ENCODE data around the gene FAM20C. TPM values are rescaled to one million over a fixed set of nuclear protein-coding genes. Genes with fewer than 3 reads are reported as not detected.
A peak's percentile ranks its signal among the peaks of the same experiment; 100 is the strongest.

The FAM20C gene
- polyA plus RNA-seq, 1 experiment = 32.5 TPM

- H3K4me3 ChIP-seq (ENCODE audit: low read depth, low read length) = peak overlapping the region; percentile 64
- ChIA-PET POLR2A (interaction anchor here (1.0 kb wide), 1 partner anchor 18 kb away, joined by 12 read pairs; no protein-coding TSS in a partner anchor), CTCF (interaction anchor here (0.7 kb wide), 1 partner anchor 20 kb away, joined by 3 read pairs; no protein-coding TSS in a partner anchor)
- H3K36me3 ChIP-seq (ENCODE audit: control insufficient read depth, insufficient read depth, low read length) = no peaks in the 10 kb centered on the region
- DNase-seq (ENCODE audit: low read depth) = no peak
- TF ChIP-seq, protein P1, sequence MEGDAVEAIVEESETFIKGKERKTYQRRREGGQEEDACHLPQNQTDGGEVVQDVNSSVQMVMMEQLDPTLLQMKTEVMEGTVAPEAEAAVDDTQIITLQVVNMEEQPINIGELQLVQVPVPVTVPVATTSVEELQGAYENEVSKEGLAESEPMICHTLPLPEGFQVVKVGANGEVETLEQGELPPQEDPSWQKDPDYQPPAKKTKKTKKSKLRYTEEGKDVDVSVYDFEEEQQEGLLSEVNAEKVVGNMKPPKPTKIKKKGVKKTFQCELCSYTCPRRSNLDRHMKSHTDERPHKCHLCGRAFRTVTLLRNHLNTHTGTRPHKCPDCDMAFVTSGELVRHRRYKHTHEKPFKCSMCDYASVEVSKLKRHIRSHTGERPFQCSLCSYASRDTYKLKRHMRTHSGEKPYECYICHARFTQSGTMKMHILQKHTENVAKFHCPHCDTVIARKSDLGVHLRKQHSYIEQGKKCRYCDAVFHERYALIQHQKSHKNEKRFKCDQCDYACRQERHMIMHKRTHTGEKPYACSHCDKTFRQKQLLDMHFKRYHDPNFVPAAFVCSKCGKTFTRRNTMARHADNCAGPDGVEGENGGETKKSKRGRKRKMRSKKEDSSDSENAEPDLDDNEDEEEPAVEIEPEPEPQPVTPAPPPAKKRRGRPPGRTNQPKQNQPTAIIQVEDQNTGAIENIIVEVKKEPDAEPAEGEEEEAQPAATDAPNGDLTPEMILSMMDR (IDR thresholded peaks at IDR 0.05; ENCODE audit: insufficient read depth, low read depth, low read length) = no peak
- no peaks in the 10 kb centered on the region for H3K27me3 ChIP-seq (ENCODE audit: control insufficient read depth, insufficient read depth, low read length)
Observed at GRCh38 chr7:148543-148931, 43.8 kb upstream of the FAM20C start.

DNA sequence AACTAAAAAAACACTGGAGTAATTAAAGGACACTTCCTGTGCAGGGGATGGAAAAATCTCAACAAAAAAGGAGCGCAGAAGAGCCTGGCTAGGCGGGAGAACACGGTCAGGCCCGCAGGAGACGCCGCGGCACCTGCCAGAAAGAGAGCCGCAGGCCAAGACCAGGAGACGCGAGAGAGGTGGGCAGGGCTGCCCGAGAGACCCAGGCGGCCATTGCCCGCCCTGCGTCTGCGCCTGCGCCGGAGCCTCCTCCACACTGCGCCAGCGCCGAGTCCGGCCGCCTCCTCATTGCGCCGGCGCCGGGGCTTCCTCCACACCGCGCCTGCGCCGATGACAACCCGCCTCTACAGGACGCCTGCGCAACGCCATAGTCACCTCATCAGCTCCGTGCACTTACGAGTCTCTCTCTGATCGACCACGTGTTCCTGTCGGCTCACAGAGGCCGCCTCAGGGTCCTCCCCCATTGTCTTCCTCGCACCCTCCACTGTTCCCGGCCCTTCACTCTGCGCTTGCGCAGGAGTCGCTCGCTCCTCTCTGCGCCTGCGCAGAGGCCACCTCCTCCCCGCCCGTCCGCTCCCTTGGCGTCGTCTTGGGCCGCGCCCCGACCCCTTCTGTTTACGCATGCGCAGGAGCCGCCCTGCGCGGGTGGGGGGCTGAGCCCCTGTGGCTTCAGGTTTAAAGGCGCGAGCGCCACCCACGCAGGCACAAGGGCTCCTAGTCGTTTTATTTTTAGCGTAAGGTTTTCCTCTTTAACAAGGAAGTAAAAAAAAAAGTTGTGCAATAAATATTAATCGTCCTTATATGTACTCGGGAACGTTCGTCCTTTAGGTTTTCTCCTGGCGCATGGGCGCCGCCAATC, 43.2 kb upstream of the FAM20C start:
- TF ChIP-seq, protein P1 (IDR thresholded peaks at IDR 0.05; ENCODE audit: insufficient read depth, low read depth, low read length) = no peak
- no peaks in the 10 kb centered on the region for H3K27me3 ChIP-seq (ENCODE audit: control insufficient read depth, insufficient read depth, low read length)
- H3K36me3 ChIP-seq (ENCODE audit: control insufficient read depth, insufficient read depth, low read length) = no peaks in the 10 kb centered on the region
- peak overlapping the region; percentile 64 for H3K4me3 ChIP-seq (ENCODE audit: low read depth, low read length)
- ChIA-PET POLR2A (interaction anchor here (0.7 to 1.0 kb wide), 2 partner anchors 16 to 17 kb away, joined by 4 to 12 read pairs; no protein-coding TSS in a partner anchor), CTCF (interaction anchor here (0.7 kb wide), 1 partner anchor 19 kb away, joined by 3 read pairs; no protein-coding TSS in a partner anchor)
- peak; percentile 97 for DNase-seq (ENCODE audit: low read depth)

- ChIA-PET POLR2A (interaction anchor here (0.7 to 1.0 kb wide), 2 partner anchors 16 to 17 kb away, joined by 4 to 12 read pairs; no protein-coding TSS in a partner anchor), CTCF (interaction anchor here (0.5 to 1.2 kb wide), 2 partner anchors 26 to 85 kb away, joined by 3 to 6 read pairs; no protein-coding TSS in a partner anchor)
- H3K4me3 ChIP-seq (ENCODE audit: low read depth, low read length) = peak overlapping the region; percentile 64
- no peaks in the 10 kb centered on the region for H3K36me3 ChIP-seq (ENCODE audit: control insufficient read depth, insufficient read depth, low read length)
- no peak for DNase-seq (ENCODE audit: low read depth)
- TF ChIP-seq, protein P1 (IDR thresholded peaks at IDR 0.05; ENCODE audit: insufficient read depth, low read depth, low read length) = no peak
- H3K27me3 ChIP-seq (ENCODE audit: control insufficient read depth, insufficient read depth, low read length) = no peaks in the 10 kb centered on the region
Observed at GRCh38 chr7:149791-150636, 42.4 kb upstream of the FAM20C start.

DNA sequence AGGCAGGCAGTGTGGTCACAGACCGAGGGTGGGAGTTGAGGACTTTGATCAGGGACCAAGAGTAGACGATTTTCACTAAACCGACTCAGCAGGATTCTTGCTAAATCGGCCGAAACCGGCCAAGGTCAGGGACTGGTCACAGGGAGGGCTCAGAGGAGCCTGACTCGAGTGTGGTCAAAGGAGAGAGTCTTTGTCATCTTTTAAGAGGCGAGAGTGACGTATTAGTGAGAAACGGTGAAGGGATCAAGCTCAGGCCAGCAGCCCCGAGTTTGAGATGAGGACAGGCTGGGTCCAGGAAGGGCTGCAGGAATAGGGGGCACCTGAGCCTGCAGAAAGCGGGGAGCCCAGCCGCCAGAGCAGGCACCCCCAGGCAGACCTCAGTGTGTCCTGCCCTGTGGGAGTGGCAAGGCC, 41.6 kb upstream of the FAM20C start:
- ChIA-PET CTCF (interaction anchor here (0.5 to 1.2 kb wide), 2 partner anchors 27 to 86 kb away, joined by 3 to 6 read pairs; no protein-coding TSS in a partner anchor), POLR2A (no interaction called here)
- Histone ChIP-seq H3K27me3 (ENCODE audit: control insufficient read depth, insufficient read depth, low read length) (no peaks in the 10 kb centered on the region), H3K36me3 (ENCODE audit: control insufficient read depth, insufficient read depth, low read length) (no peaks in the 10 kb centered on the region), H3K4me3 (ENCODE audit: low read depth, low read length) (no peak overlapping the region)
- TF ChIP-seq, protein P1 (IDR thresholded peaks at IDR 0.05; ENCODE audit: insufficient read depth, low read depth, low read length) = no peak
- no peak for DNase-seq (ENCODE audit: low read depth)

Data from BJ (cell line).